Measurements from ENCODE around the gene SPTLC1. TPM values are rescaled to one million over a fixed set of nuclear protein-coding genes. Genes with fewer than 3 reads are reported as not detected.
A peak's percentile ranks its signal among the peaks of the same experiment; 100 is the strongest.

SPTLC1 gene
- polyA plus RNA-seq, 3 donors from 2014 or later: 33.0 to 51.3 (median 39.5) TPM

DNA sequence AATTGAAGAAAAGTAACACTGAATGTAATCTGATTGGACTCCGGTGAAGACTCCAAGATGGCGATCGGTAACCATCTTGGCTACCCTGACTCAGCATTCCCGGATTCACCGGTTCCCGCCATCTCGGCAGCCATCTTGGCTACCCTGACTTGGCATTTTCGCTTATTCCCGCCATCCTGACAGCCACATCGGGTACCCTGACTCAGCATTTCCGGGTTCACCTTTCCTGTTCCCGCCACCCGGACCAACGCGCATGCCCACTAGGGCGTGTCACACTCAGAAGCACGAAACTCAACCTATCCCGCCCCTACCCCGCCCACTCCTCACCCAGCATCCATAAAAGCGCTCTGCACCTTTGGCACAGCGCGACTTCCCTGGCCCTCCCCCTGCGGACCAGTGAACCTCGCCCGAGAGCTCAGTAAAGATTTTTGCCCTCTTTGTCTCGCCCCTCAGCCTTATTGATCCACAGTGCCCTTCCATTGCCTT lies 17.2 kb downstream of the SPTLC1 start:
- peaks cover 4 to 12% (median 12%) of the 10 kb centered on the region in 3 donors for H3K36me3 Mint-ChIP-seq

DNA sequence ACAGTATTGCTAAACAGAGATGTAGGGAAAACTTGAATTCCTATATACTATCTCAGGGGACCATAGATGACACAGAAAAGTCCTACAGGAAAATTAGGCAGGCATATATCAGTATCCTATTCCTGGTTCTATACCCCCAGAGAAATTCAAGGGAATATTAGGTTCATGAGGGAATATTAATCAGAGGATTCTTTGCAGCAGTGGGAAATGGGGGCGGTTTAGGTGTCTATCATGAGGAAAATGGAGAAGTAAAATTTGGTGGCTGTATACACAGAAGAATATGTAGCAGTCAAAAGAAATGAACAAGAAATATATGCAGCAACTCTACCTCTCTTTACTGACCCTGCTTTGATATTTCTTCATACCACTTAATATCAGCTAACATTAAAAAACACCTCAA lies 20.0 kb downstream of the SPTLC1 start:
- Mint-ChIP-seq H3K27ac (peak overlapping the region in 3 of 6 donors; percentile 3 to 34 (median 21)), H3K4me1 (peaks cover 30 to 64% of the 10 kb centered on the region in 2 donors), H3K27me3 (ENCODE audit: low read depth in 3 of 3) (peaks cover 0 to 6% (median 0%) of the 10 kb centered on the region in 3 donors), H3K36me3 (peaks cover 0 to 4% (median 3%) of the 10 kb centered on the region in 3 donors), H3K9me3 (no peaks in the 10 kb centered on the region), H3K4me3 (no peak overlapping the region)
- no peak for DNase-seq

More for the DNA sequence above, 17.2 kb downstream of the SPTLC1 start:
- no peaks in the 10 kb centered on the region for H3K9me3 Mint-ChIP-seq
- H3K27me3 Mint-ChIP-seq (ENCODE audit: low read depth in 3 of 3): peaks cover 0 to 6% (median 0%) of the 10 kb centered on the region in 3 donors
- H3K4me1 Mint-ChIP-seq: peaks cover 33 to 69% of the 10 kb centered on the region in 2 donors
- peak overlapping the region in 4 of 6 donors; percentile 48 to 75 (median 68) for H3K27ac Mint-ChIP-seq
- peak overlapping the region; percentile 3 to 86 (median 71) for H3K4me3 Mint-ChIP-seq
- DNase-seq: peak; percentile 22 to 63 (median 45)

DNA sequence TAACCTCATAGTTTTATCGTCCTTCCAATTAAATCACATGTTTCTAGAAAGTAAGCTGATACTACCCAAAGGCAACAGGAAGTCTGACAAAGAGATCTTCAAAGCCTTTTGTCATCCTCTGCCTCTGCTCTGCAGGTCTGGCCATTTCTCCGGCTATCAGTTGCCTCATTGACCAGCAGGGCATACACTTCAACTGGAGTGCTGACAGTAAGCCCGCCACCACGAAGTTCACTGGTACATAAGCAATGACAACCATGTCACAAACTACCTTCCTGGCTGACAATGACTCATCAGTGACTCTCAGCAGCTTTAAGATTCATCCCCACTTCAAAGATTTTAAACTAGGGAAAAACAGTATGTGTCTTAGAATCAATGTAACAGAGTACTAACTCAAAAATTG lies 20.6 kb downstream of the SPTLC1 start:
- Mint-ChIP-seq H3K4me1 (peaks cover 32 to 68% of the 10 kb centered on the region in 2 donors), H3K36me3 (peaks cover 0 to 8% (median 3%) of the 10 kb centered on the region in 3 donors), H3K27me3 (ENCODE audit: low read depth in 3 of 3) (peaks cover 0 to 6% (median 0%) of the 10 kb centered on the region in 3 donors), H3K9me3 (no peaks in the 10 kb centered on the region), H3K27ac (peak overlapping the region in 3 of 6 donors; percentile 18 to 71 (median 34)), H3K4me3 (no peak overlapping the region)
- no peak for DNase-seq

DNA sequence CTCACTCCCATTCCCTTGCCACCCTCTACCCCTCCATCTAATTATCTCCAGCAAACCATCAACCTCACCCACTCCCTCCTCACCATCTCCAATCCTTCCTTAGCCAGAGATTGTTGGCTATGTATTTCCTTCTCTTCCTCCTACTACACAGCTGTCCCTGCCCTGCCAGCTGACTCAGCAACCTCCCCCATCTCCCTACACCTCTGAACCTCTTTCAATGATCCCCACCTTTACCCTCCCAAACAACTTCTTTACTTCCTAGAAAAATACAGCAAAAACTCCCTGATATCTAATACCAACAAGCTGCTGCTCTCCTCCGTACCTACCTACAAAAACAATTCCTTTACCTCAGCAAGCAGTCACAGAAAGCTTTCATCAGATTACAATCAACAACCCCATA lies 37.3 kb downstream of the SPTLC1 start:
- no peak overlapping the region for H3K4me3 Mint-ChIP-seq
- no peak overlapping the region for H3K27ac Mint-ChIP-seq
- no peaks in the 10 kb centered on the region for H3K4me1 Mint-ChIP-seq
- no peak for DNase-seq
- H3K36me3 Mint-ChIP-seq: peaks cover 0 to 20% (median 0%) of the 10 kb centered on the region in 3 donors
- H3K9me3 Mint-ChIP-seq: no peaks in the 10 kb centered on the region
- no peaks in the 10 kb centered on the region for H3K27me3 Mint-ChIP-seq (ENCODE audit: low read depth in 3 of 3)

DNA sequence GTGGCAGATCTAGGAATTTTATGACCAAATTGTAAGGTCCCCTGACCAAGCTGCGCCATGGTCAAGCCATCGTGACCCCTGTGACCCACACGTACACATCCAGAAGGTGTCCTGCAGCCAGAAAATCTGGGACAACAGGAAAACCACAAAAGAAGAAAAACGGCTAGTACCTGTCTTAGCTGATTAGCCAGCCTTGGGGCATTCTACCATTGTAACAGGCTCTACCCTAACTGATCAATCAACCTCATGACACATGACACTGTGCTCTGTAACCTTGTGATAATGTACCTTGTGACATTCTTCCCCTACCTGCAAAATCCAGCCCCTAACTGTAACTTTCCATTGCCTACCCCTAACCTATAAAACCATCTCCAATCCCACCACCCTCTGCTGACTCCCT lies 43.6 kb downstream of the SPTLC1 start:
- Mint-ChIP-seq H3K4me3 (no peak overlapping the region), H3K36me3 (peaks cover 0 to 17% (median 4%) of the 10 kb centered on the region in 3 donors)

DNA sequence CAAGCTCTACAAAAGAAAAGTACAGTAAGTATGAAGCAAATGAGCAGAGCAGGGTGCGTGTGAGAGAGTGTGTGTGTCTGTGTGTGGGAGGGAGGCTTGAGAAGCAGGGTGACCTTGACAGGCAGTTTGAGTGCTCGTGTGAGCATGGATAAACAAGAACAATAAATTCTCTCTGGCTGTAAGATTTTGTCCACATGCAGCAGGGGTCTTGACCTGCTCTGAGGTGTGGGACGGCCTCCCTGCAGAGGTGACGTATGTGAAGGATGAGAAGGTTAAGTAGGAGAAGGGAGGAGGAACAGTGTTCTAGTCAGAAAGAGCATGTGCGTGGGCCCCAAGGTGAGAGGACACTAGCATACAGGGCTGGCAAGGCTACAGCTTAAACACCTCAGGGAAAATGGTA lies 49.0 kb downstream of the SPTLC1 start:
- DNase-seq: no peak
- Mint-ChIP-seq H3K4me3 (no peak overlapping the region), H3K36me3 (peaks cover 42 to 50% (median 43%) of the 10 kb centered on the region in 3 donors), H3K9me3 (peaks cover 4 to 18% (median 6%) of the 10 kb centered on the region in 6 donors), H3K27me3 (ENCODE audit: low read depth in 3 of 3) (peaks cover 0 to under 1% (median 0%) of the 10 kb centered on the region in 3 donors), H3K27ac (peak overlapping the region in 3 of 6 donors; percentile 3 to 17 (median 9)), H3K4me1 (peaks cover 0 to 6% of the 10 kb centered on the region in 2 donors)

More for the DNA sequence above, 43.6 kb downstream of the SPTLC1 start:
- DNase-seq: no peak
- Mint-ChIP-seq H3K27me3 (ENCODE audit: low read depth in 3 of 3) (peaks cover 0 to 2% (median 0%) of the 10 kb centered on the region in 3 donors), H3K27ac (peak overlapping the region in 2 of 6 donors; percentile 1 to 81), H3K9me3 (no peaks in the 10 kb centered on the region), H3K4me1 (peaks cover 5 to 7% of the 10 kb centered on the region in 2 donors)

DNA sequence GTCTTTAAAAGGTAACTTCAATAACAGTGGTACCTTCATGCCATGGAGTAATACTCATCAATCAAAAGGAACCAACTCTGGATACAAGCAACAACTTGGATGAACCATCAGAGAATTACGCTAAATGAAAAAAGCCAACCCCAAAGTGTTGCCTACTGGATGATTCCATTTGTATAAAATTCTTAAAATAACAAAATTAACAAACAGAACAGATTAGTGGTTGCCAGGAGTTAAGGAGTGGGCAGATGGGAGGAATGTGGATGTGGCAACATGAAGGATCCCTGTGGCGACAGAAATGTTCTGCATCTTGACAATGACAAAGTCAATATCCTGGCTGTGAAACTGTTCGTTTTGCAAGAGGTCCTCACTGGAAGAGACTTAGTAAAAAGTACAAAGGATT lies 50.5 kb downstream of the SPTLC1 start:
- Mint-ChIP-seq H3K9me3 (peaks cover 10 to 31% (median 18%) of the 10 kb centered on the region in 6 donors), H3K36me3 (peaks cover 53 to 62% (median 56%) of the 10 kb centered on the region in 3 donors), H3K27me3 (ENCODE audit: low read depth in 3 of 3) (no peaks in the 10 kb centered on the region), H3K27ac (peak overlapping the region in 1 of 6 donors; percentile 25), H3K4me1 (peaks cover 0 to 12% of the 10 kb centered on the region in 2 donors), H3K4me3 (no peak overlapping the region)
- DNase-seq: no peak

DNA sequence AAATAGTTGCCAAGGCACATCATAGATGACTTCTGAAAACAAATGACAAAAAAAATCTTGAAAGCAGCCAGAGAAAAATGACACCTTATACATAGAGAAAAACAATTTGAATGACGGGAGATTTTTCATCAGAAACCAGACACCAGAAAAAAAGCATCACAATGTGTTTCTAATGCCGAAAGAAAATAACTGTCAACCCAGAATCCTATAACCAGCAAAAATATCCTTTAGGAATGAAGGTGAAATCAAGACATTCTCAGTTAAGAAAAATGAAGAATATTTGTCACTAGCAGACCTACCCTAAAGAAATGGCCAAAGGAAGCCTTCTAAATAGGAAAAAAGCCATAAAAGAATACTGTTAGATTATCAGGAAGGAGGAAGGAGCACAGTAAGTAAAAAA lies 54.0 kb downstream of the SPTLC1 start:
- Mint-ChIP-seq H3K27ac (no peak overlapping the region), H3K4me1 (peaks cover 15 to 36% of the 10 kb centered on the region in 2 donors), H3K9me3 (peaks cover 10 to 31% (median 18%) of the 10 kb centered on the region in 6 donors), H3K36me3 (peaks cover 54 to 65% (median 63%) of the 10 kb centered on the region in 3 donors), H3K4me3 (no peak overlapping the region), H3K27me3 (ENCODE audit: low read depth in 3 of 3) (no peaks in the 10 kb centered on the region)
- DNase-seq: no peak

DNA sequence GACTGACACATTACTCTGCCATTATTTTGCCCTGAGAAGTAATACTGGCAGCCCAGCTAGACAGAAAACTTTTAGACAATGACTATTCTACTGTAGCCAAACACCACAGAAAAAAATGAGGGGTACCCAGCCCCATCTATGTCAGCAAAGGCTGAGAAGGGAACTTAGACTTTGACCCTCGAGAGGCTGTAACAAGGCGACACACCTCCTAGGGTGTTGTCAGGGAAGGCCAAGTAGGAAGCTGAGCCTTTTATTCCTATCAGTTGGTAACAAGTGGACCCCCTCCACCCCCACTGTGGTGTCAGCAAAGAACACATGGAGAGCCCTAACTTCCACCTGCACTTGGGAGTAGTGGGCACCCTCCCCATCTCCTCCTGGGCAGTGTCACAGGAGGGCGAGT lies 55.6 kb downstream of the SPTLC1 start:
- Mint-ChIP-seq H3K36me3 (peaks cover 47 to 63% (median 60%) of the 10 kb centered on the region in 3 donors), H3K4me3 (no peak overlapping the region)

DNA sequence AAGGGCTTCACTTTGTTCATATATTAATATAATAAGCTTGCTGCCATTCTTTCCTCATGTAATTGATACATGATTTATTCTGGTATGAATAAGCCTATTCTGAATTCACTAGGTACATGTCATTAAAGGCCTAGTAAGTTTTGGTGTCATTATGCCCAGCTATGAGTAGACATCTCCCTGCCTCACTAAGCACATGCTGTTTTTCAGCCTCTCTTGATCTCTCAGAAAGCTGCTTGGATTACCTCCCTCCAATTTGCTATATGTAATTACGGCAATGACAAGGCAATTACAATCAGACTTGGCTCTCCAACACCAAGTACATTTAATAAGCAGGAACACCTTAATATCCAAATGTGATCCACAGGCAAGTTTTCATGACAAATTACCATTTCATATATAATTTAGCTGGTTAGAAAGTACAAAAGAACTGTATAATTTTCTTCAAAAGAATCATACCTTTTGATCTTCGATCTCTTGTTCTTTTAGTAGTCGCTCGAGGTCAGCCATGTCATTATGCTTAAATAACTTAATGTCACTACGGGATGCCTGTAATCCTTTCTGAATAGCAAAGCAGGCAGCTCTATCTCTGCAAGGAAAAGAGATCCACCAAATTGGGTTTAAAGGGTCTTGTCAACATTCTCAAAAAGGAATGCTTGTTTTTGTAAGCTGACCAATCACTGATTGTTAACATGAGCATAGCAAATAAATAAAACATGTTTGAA lies 56.3 kb downstream of the SPTLC1 start:
- peaks cover 47 to 66% (median 59%) of the 10 kb centered on the region in 3 donors for H3K36me3 Mint-ChIP-seq
- no peak overlapping the region for H3K4me3 Mint-ChIP-seq
- peaks cover 10 to 31% (median 18%) of the 10 kb centered on the region in 6 donors for H3K9me3 Mint-ChIP-seq
- peak overlapping the region in 5 of 6 donors; percentile 36 to 72 (median 39) for H3K27ac Mint-ChIP-seq
- no peaks in the 10 kb centered on the region for H3K27me3 Mint-ChIP-seq (ENCODE audit: low read depth in 3 of 3)
- H3K4me1 Mint-ChIP-seq: peaks cover 15 to 36% of the 10 kb centered on the region in 2 donors
- no peak for DNase-seq

More for the DNA sequence above, 55.6 kb downstream of the SPTLC1 start:
- Mint-ChIP-seq H3K4me1 (peaks cover 15 to 36% of the 10 kb centered on the region in 2 donors), H3K27me3 (ENCODE audit: low read depth in 3 of 3) (no peaks in the 10 kb centered on the region), H3K9me3 (peaks cover 10 to 31% (median 18%) of the 10 kb centered on the region in 6 donors), H3K27ac (no peak overlapping the region)
- no peak for DNase-seq

DNA sequence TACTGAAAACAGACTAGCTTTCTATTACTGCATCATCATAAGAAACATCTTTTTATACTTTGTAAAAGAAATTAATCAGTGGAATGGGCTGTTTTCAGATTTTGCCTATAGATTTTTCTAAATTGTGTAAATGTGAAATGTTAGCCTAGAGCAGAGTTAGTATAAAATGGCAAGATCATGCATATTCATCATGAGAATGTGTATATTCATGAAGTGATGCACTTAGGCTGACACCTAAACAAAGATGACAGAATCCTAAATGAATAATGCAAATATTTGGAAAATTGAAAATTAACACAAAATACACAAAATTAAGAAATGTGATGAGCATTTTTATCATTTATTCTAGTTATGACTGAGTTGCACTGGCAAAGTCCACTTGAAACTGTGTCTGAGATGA lies 57.2 kb downstream of the SPTLC1 start:
- Mint-ChIP-seq H3K36me3 (peaks cover 44 to 66% (median 57%) of the 10 kb centered on the region in 3 donors), H3K9me3 (peaks cover 10 to 29% (median 17%) of the 10 kb centered on the region in 6 donors), H3K27ac (peak overlapping the region in 4 of 6 donors; percentile 17 to 46 (median 34)), H3K4me1 (peaks cover 15 to 36% of the 10 kb centered on the region in 2 donors), H3K27me3 (ENCODE audit: low read depth in 3 of 3) (no peaks in the 10 kb centered on the region), H3K4me3 (no peak overlapping the region)
- no peak for DNase-seq

DNA sequence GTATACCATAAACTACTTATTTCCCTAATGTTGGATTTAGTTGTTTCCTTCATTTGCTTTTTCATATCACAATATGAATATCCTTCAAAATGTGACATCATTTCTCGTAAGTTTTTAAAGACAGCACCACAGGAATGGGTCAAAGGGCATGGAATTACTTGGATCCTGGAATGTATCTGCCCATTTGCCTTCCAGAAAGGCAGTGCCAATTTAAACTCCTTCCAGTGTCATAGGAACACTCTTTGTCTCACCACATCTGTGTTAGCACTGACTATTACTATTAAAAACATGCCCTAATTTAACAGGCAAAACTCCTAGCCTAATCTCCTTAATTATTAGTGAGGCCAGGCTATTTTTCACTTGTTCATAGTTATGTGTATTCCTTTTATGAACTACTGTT lies 58.0 kb downstream of the SPTLC1 start:
- Mint-ChIP-seq H3K4me3 (peak overlapping the region in 2 of 5 donors; percentile 6 to 55), H3K27ac (peak overlapping the region; percentile 2 to 76 (median 42)), H3K9me3 (peaks cover 5 to 21% (median 15%) of the 10 kb centered on the region in 6 donors), H3K27me3 (ENCODE audit: low read depth in 3 of 3) (no peaks in the 10 kb centered on the region), H3K4me1 (peaks cover 15 to 32% of the 10 kb centered on the region in 2 donors), H3K36me3 (peaks cover 36 to 62% (median 50%) of the 10 kb centered on the region in 3 donors)
- DNase-seq: no peak

DNA sequence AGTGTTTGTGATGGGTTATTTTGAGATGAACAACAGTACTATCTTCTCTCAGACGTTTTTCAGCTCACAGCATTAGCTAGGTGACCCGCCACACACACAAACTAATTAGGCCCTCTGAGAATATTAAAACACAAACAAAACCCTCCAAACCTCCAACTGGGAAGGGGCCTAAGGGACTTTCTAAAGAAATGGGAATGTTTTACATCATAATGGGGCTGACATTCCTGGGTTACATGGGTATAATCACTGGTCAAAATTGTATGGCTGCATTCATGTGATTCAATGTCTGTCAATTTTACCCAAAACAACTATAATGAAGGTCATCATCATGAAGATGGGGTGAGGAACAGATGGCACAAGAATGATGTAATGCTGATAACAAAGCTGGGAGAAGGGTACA lies 59.6 kb downstream of the SPTLC1 start:
- no peak overlapping the region for H3K4me3 Mint-ChIP-seq
- no peaks in the 10 kb centered on the region for H3K27me3 Mint-ChIP-seq (ENCODE audit: low read depth in 3 of 3)
- H3K36me3 Mint-ChIP-seq: peaks cover 25 to 54% (median 40%) of the 10 kb centered on the region in 3 donors
- DNase-seq: no peak
- peaks cover 3 to 9% (median 6%) of the 10 kb centered on the region in 6 donors for H3K9me3 Mint-ChIP-seq
- peak overlapping the region in 1 of 6 donors; percentile 39 for H3K27ac Mint-ChIP-seq
- peaks cover 15 to 30% of the 10 kb centered on the region in 2 donors for H3K4me1 Mint-ChIP-seq
